ENCODE measurements around the gene ANXA11. TPM values are rescaled to one million over a fixed set of nuclear protein-coding genes. Genes with fewer than 3 reads are reported as not detected.

ANXA11 gene
- total and polyA plus RNA-seq, 9 of the 15 experiments (the other 6 are each of a cell fraction or from before 2014, with no cell fraction given), result 43.6 to 212 (median 109) TPM

DNA sequence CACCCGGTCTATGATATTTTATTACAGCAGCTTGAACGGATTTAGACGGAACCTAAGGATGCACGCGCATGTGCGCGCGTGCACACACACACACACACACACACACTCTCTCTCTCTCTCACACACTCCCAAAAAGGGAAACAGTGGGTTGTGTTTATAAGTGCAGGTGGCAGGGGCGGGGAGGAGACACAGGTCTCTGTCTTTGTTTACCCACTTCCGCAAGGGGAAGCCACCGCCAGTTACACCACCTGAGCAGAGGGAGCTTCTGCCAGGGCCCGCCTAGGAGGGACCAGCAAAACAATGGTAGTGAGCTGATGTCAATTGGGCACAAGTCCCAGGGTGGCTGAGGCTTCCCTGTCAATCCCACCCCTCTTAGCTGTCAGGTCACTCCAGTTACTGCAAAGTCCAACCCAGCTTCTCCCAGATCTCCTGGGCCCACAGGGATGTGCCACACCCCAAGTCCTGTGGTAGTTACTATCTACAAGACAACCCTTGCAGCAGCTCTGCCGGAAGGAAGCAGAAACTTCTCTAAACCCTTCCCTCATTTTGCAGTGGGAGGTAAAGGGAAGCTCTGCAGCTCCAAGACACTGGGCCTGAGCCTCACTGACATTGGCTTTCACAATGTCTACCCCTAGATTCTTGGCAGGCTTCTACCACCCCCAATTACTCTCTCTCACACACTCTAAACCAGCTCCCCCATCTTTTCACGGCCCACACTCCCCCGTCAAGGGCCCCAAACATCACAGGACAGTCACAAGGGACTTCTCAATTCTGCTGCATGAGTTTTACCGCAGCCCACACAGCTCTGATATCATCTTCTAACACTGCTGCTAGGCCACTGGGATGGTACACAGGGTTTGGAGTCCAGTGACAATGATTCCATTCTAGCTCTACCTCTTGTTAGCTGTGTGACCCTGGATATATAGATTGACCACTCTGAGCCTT lies 17.6 kb downstream of the ANXA11 start (continued):
- TF ChIP-seq TFE3 (CRISPR knock-in tag; IDR thresholded peaks at IDR 0.05) (peak; percentile 37), ZBTB8A (IDR thresholded peaks at IDR 0.05; ENCODE audit: partially characterized antibody) (no peak), FOXA1 (IDR thresholded peaks at IDR 0.05; ENCODE audit: borderline replicate concordance) (no peak), ZBED1 (IDR thresholded peaks at IDR 0.05) (no peak), TEAD4 (IDR thresholded peaks at IDR 0.05; ENCODE audit: low read length) (no peak; the same call in 1 of the 2 replicates), TEAD4 (CRISPR knock-in tag; IDR thresholded peaks at IDR 0.05; ENCODE audit: borderline replicate concordance) (no peak), MEF2D (tag; conservative IDR thresholded peaks at IDR 0.05; ENCODE audit: low read depth) (0 out of 2 replicates have a peak, but pooled peaks have one; percentile 39), CEBPB (tag; IDR thresholded peaks at IDR 0.05) (peak; percentile 65), YY1 (IDR thresholded peaks at IDR 0.05; ENCODE audit: borderline replicate concordance in 1 of 3, control insufficient read depth in 1 of 3, extremely low read depth in 1 of 3, insufficient read depth in 3 of 3, insufficient read length in 1 of 3, insufficient replicate concordance in 2 of 3, low read depth in 1 of 3, low read length in 2 of 3) (peak in 1 of 3 experiments; percentile 6), SMAD1 (IDR thresholded peaks at IDR 0.05; ENCODE audit: low read depth, low read length, partially characterized antibody) (no peak), JUNB (CRISPR knock-in tag; conservative IDR thresholded peaks at IDR 0.05) (no peak), FOXA3 (CRISPR knock-in tag; conservative IDR thresholded peaks at IDR 0.05 in 1 of 2, IDR thresholded peaks at IDR 0.05 in 1 of 2) (no peak; a peak in 1 of 4 replicates), CSDE1 (IDR thresholded peaks at IDR 0.05) (no peak), NCOA4 (IDR thresholded peaks at IDR 0.05; ENCODE audit: partially characterized antibody) (no peak), KLF1 (tag; IDR thresholded peaks at IDR 0.05) (peak; percentile 63; the same call in 1 of the 2 replicates), CREM (IDR thresholded peaks at IDR 0.05; ENCODE audit: low read depth) (0 out of 2 replicates have a peak, but pooled peaks have one; percentile 36), ARID3B (CRISPR knock-in tag; IDR thresholded peaks at IDR 0.05; ENCODE audit: borderline replicate concordance) (no peak)
- TF ChIP-seq, protein P1, sequence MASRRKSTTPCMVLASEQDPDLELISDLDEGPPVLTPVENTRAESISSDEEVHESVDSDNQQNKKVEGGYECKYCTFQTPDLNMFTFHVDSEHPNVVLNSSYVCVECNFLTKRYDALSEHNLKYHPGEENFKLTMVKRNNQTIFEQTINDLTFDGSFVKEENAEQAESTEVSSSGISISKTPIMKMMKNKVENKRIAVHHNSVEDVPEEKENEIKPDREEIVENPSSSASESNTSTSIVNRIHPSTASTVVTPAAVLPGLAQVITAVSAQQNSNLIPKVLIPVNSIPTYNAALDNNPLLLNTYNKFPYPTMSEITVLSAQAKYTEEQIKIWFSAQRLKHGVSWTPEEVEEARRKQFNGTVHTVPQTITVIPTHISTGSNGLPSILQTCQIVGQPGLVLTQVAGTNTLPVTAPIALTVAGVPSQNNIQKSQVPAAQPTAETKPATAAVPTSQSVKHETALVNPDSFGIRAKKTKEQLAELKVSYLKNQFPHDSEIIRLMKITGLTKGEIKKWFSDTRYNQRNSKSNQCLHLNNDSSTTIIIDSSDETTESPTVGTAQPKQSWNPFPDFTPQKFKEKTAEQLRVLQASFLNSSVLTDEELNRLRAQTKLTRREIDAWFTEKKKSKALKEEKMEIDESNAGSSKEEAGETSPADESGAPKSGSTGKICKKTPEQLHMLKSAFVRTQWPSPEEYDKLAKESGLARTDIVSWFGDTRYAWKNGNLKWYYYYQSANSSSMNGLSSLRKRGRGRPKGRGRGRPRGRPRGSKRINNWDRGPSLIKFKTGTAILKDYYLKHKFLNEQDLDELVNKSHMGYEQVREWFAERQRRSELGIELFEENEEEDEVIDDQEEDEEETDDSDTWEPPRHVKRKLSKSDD (conservative IDR thresholded peaks at IDR 0.05; ENCODE audit: low read length), result 0 out of 2 replicates have a peak, but pooled peaks have one; percentile 6

Data from K562 (cell line).